ENCODE results near the gene EGF. TPM values are rescaled to one million over a fixed set of nuclear protein-coding genes. Genes with fewer than 3 reads are reported as not detected.

The EGF gene
- total RNA-seq, 2 experiments from 2014 or later = not detected

GRCh38 chr4:109953556-109953955, 40.9 kb downstream of the EGF start:
- Mint-ChIP-seq H3K27ac (no peak overlapping the region), H3K27me3 (peaks cover 4% of the 10 kb centered on the region), H3K36me3 (no peaks in the 10 kb centered on the region), H3K9me3 (ENCODE audit: low read depth) (no peaks in the 10 kb centered on the region), H3K4me1 (no peaks in the 10 kb centered on the region), H3K4me3 (no peak overlapping the region)
- DNase-seq (no peak), ATAC-seq (no peak)
- CTCF ChIA-PET = no interaction called here

- Mint-ChIP-seq H3K4me1 (no peaks in the 10 kb centered on the region), H3K27me3 (peaks cover 7% of the 10 kb centered on the region), H3K36me3 (no peaks in the 10 kb centered on the region), H3K27ac (no peak overlapping the region), H3K4me3 (no peak overlapping the region), H3K9me3 (ENCODE audit: low read depth) (no peaks in the 10 kb centered on the region)
- no peak for ATAC-seq
- DNase-seq = no peak
- CTCF ChIA-PET = no interaction called here
These were observed 42.5 kb downstream of the EGF start for GRCh38 chr4:109955146-109955545.

DNA sequence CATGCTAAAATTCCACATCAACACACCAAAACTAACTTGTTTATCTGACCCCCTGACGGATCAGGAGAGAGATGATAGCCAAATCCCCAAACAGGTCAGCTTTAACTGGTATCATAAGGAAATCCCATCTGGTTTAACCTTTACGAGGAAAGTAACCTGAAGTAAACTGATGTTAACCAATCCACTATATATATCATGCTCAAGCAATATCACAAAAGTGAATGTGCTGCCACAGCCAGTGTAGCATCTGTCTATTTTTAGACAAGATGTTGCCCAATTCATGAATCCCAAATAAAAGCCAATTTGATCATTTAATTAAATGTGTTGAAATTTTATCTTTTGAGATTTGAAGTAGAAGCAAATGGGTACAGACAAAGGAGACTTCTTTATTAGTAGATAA, 44.5 kb downstream of the EGF start:
- H3K36me3 Mint-ChIP-seq = no peaks in the 10 kb centered on the region
- ATAC-seq (no peak), DNase-seq (no peak)
- H3K27ac Mint-ChIP-seq = no peak overlapping the region
- no peak overlapping the region for H3K4me3 Mint-ChIP-seq
- peaks cover 13% of the 10 kb centered on the region for H3K27me3 Mint-ChIP-seq
- no peaks in the 10 kb centered on the region for H3K9me3 Mint-ChIP-seq (ENCODE audit: low read depth)
- no peaks in the 10 kb centered on the region for H3K4me1 Mint-ChIP-seq
- CTCF ChIA-PET = no interaction called here

- CTCF ChIA-PET = no interaction called here
- Mint-ChIP-seq H3K27me3 (peaks cover 25% of the 10 kb centered on the region), H3K27ac (no peak overlapping the region), H3K36me3 (no peaks in the 10 kb centered on the region), H3K4me1 (no peaks in the 10 kb centered on the region), H3K4me3 (no peak overlapping the region), H3K9me3 (ENCODE audit: low read depth) (no peaks in the 10 kb centered on the region)
- ATAC-seq = no peak
- no peak for DNase-seq
These were observed 46.5 kb downstream of the EGF start for GRCh38 chr4:109959195-109959594.

- H3K4me1 Mint-ChIP-seq = no peaks in the 10 kb centered on the region
- H3K27me3 Mint-ChIP-seq = peaks cover 45% of the 10 kb centered on the region
- CTCF ChIA-PET = no interaction called here
- no peaks in the 10 kb centered on the region for H3K9me3 Mint-ChIP-seq (ENCODE audit: low read depth)
- no peak overlapping the region for H3K27ac Mint-ChIP-seq
- no peak for DNase-seq
- no peaks in the 10 kb centered on the region for H3K36me3 Mint-ChIP-seq
- ATAC-seq = no peak
- H3K4me3 Mint-ChIP-seq = no peak overlapping the region
These were observed 49.7 kb downstream of the EGF start for GRCh38 chr4:109962401-109962800.

DNA sequence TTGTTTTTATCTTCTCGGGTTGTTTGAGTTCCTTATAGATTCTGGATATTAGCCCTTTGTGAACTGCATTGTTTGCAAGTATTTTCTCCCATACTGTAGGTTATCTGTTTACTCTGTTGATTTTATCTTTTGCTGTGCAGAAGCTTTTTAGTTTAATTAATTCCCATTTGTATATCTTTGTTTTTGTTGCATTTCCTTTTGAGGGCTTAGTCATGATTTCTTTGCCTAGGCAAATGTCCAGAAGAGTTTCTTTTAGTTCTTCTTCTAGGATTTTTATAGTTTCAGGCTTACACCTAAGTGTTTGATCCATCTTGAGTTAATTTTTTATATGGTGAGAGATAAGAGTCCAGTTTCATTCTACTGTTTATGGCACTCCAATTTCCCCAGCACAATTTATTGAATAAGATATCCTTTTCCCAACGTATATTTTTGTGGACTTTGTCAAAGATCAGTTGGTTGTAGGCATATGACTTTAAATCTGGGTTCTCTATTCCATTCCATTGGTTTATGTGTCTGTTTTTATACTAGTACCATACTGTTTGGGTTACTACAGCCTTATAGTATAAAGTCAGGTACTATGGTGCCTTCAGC, 54.3 kb downstream of the EGF start:
- Mint-ChIP-seq H3K9me3 (ENCODE audit: low read depth) (no peaks in the 10 kb centered on the region), H3K27ac (no peak overlapping the region), H3K4me3 (no peak overlapping the region), H3K4me1 (peaks cover 13% of the 10 kb centered on the region), H3K36me3 (no peaks in the 10 kb centered on the region), H3K27me3 (peaks cover 39% of the 10 kb centered on the region)
- ATAC-seq = no peak
- CTCF ChIA-PET = no interaction called here
- DNase-seq = no peak

- no peak for ATAC-seq
- CTCF ChIA-PET = no interaction called here
- peaks cover 38% of the 10 kb centered on the region for H3K27me3 Mint-ChIP-seq
These were observed 55.3 kb downstream of the EGF start for GRCh38 chr4:109967798-109968520.

DNA sequence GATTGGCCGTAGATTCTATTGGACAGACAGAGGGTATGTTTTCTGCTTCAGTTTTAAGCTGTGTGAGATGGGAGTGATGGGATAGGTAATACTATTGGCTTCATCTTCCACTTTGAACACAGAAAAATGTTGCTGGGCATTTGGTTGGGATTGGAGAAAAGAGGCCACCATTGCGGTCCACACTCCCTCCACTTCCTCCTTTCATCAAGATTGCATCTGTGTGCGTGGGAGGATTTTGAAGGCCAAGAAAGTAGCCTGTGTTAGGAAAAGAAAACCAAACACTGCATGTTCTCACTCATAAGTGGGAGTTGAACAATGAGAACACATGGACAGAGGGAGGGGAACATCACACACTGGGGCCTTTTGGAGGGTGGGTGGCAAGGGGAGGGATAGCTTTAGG, 56.4 kb downstream of the EGF start:
- no peak for ATAC-seq
- H3K27me3 Mint-ChIP-seq = peaks cover 35% of the 10 kb centered on the region
- H3K36me3 Mint-ChIP-seq = no peaks in the 10 kb centered on the region
- no peak overlapping the region for H3K27ac Mint-ChIP-seq
- H3K9me3 Mint-ChIP-seq (ENCODE audit: low read depth) = no peaks in the 10 kb centered on the region
- CTCF ChIA-PET = interaction anchor here (0.7 kb wide), 1 partner anchor 10 kb away, joined by 3 read pairs; no protein-coding TSS in a partner anchor
- H3K4me3 Mint-ChIP-seq = no peak overlapping the region
- peaks cover 20% of the 10 kb centered on the region for H3K4me1 Mint-ChIP-seq
- DNase-seq = no peak

More at GRCh38 chr4:109967798-109968520, 55.3 kb downstream of the EGF start:
- no peak for DNase-seq
- H3K36me3 Mint-ChIP-seq = no peaks in the 10 kb centered on the region
- no peak overlapping the region for H3K27ac Mint-ChIP-seq
- no peaks in the 10 kb centered on the region for H3K9me3 Mint-ChIP-seq (ENCODE audit: low read depth)
- H3K4me3 Mint-ChIP-seq = no peak overlapping the region
- peaks cover 15% of the 10 kb centered on the region for H3K4me1 Mint-ChIP-seq

DNA sequence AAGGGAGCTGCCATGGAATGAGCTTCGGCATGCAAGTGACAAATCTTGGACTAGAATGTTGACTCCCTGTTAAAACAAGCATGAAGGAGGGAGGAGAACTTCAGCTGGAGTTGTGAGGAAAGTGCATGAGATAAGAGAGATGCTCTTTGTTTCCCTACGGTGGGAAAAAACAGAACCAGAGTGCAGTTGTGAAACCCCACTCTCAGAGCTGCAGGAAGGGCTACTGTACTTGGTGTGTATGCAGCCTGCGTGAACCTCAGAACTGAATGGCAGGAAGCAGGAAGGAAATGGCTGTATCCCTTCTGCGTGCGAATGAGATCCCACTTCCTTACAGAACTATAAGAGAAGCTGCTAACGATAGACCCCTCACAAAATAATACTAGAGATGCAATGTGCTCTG, 57.2 kb downstream of the EGF start:
- Mint-ChIP-seq H3K27me3 (peaks cover 34% of the 10 kb centered on the region), H3K4me3 (no peak overlapping the region), H3K4me1 (peaks cover 20% of the 10 kb centered on the region), H3K9me3 (ENCODE audit: low read depth) (no peaks in the 10 kb centered on the region), H3K36me3 (no peaks in the 10 kb centered on the region), H3K27ac (no peak overlapping the region)
- CTCF ChIA-PET = no interaction called here
- DNase-seq = peak; percentile 44
- ATAC-seq = peak; percentile 47

- no peak for DNase-seq
- H3K9me3 Mint-ChIP-seq (ENCODE audit: low read depth) = no peaks in the 10 kb centered on the region
- H3K36me3 Mint-ChIP-seq = no peaks in the 10 kb centered on the region
- H3K4me3 Mint-ChIP-seq = no peak overlapping the region
- peaks cover 24% of the 10 kb centered on the region for H3K27me3 Mint-ChIP-seq
- CTCF ChIA-PET = no interaction called here
- peaks cover 20% of the 10 kb centered on the region for H3K4me1 Mint-ChIP-seq
- ATAC-seq = no peak
- H3K27ac Mint-ChIP-seq = no peak overlapping the region
These were observed 60.3 kb downstream of the EGF start for GRCh38 chr4:109972786-109973528.

DNA sequence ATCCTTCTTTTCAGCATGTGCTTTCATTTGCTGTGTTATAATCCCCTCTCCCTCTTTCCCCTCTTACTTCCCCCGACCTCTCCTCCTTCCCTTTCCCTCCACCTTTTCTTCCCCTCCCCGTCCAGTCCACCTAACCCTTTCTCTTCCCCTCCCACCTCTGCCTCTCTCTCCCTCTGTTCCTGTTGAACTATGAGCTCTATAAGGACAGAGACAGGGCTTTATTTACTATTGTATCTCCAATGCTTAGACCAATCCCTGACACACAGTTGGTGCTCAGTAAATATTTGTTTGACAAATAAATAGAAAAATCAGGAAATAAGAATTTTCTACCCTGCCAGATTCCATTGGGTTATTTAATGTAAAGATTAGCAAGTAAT, 60.8 kb downstream of the EGF start:
- CTCF ChIA-PET = no interaction called here
- no peak for DNase-seq
- H3K4me1 Mint-ChIP-seq = peaks cover 20% of the 10 kb centered on the region
- H3K36me3 Mint-ChIP-seq = no peaks in the 10 kb centered on the region
- no peak overlapping the region for H3K4me3 Mint-ChIP-seq
- no peaks in the 10 kb centered on the region for H3K9me3 Mint-ChIP-seq (ENCODE audit: low read depth)
- no peak overlapping the region for H3K27ac Mint-ChIP-seq
- no peak for ATAC-seq
- H3K27me3 Mint-ChIP-seq = peaks cover 27% of the 10 kb centered on the region

- H3K4me3 Mint-ChIP-seq = no peak overlapping the region
- H3K27ac Mint-ChIP-seq = no peak overlapping the region
- H3K4me1 Mint-ChIP-seq = peaks cover 8% of the 10 kb centered on the region
- no peak for ATAC-seq
- H3K27me3 Mint-ChIP-seq = peaks cover 43% of the 10 kb centered on the region
- H3K36me3 Mint-ChIP-seq = no peaks in the 10 kb centered on the region
- CTCF ChIA-PET = interaction anchor here (0.6 to 1.0 kb wide), 2 partner anchors 544 to 549 kb away, joined by 3 read pairs; no protein-coding TSS in a partner anchor
- H3K9me3 Mint-ChIP-seq (ENCODE audit: low read depth) = no peaks in the 10 kb centered on the region
- DNase-seq = no peak
These were observed 63.5 kb downstream of the EGF start for GRCh38 chr4:109976189-109976588.

- Mint-ChIP-seq H3K9me3 (ENCODE audit: low read depth) (no peaks in the 10 kb centered on the region), H3K4me1 (peaks cover 5% of the 10 kb centered on the region), H3K4me3 (no peak overlapping the region), H3K27me3 (peaks cover 42% of the 10 kb centered on the region), H3K27ac (no peak overlapping the region), H3K36me3 (no peaks in the 10 kb centered on the region)
- no peak for DNase-seq
- no peak for ATAC-seq
- CTCF ChIA-PET = interaction anchor here (0.8 to 1.3 kb wide), 9 partner anchors 27 to 571 kb away, joined by 3 to 5 read pairs (median 3); partner anchors contain the start of genes CASP6, PLA2G12A and SEC24B
These were observed 65.3 kb downstream of the EGF start for GRCh38 chr4:109977854-109978501.

Measured in activated CD8-positive, alpha-beta memory T cell treated with anti-CD3 and anti-CD28 coated beads, Interleukin-2, amount 10 ng/mL, durations not matched to agents 7 days and 5 days (primary cell).